Effector memory CD8-positive, alpha-beta T cell (primary cell): ENCODE measurements around the gene DAZAP1.

ENCODE experiments used
- ATAC-seq: fragments of 150-1000 bp; cut with Tn5 transposase; replicated peaks from 2 replicates; pipeline ENCODE4 v1.10.0; 2021; ENCODE audit warnings: mild to moderate bottlenecking, moderate library complexity
- DNase-seq, 3 experiments: peaks; one replicate each; pipeline ENCODE4 v3.0.0; 2021
- H3K27ac Mint-ChIP-seq, 2 donors: one replicate each; pipeline ENCODE4 v1.8.0; 2022; ENCODE audit warnings: mild to moderate bottlenecking in 2 of 2, mixed read lengths in 2 of 2, moderate library complexity in 2 of 2
- H3K27me3 Mint-ChIP-seq, 2 donors: one replicate each; pipeline ENCODE4 v1.8.0; 2022; ENCODE audit warnings: mixed read lengths in 2 of 2
- H3K36me3 Mint-ChIP-seq: one replicate; pipeline ENCODE4 v1.8.0; 2022; ENCODE audit warnings: mild to moderate bottlenecking, moderate library complexity, mixed read lengths; ENCODE audit not compliant: insufficient read depth
- H3K4me1 Mint-ChIP-seq, 2 donors: one replicate each; pipeline ENCODE4 v1.8.0; 2022; ENCODE audit warnings: low read depth in 2 of 2, mixed read lengths in 2 of 2
- H3K4me3 Mint-ChIP-seq, 2 donors: one replicate each; pipeline ENCODE4 v1.8.0; 2022; ENCODE audit warnings: mild to moderate bottlenecking in 2 of 2, mixed read lengths in 2 of 2, moderate library complexity in 2 of 2
- H3K9me3 Mint-ChIP-seq, 2 donors: one replicate each; pipeline ENCODE4 v1.8.0; 2022; ENCODE audit warnings: mixed read lengths in 2 of 2

Gene DAZAP1

GRCh38 chr19:1478934-1479707 lies 71.7 kb downstream of the DAZAP1 start, which contains the start of gene C19orf25:
Gene C19orf25, minus strand, starts transcription at chr19:1479215. Its CDS starts 312 bp downstream, at chr19:1478903.
- Mint-ChIP-seq H3K36me3 (peaks cover 23% of the 10 kb centered on the region), H3K27me3 (no peaks in the 10 kb centered on the region)

GRCh38 chr19:1481224-1481892 lies 74.0 kb downstream of the DAZAP1 start:
- Mint-ChIP-seq H3K4me3 (no peak overlapping the region), H3K27ac (no peak overlapping the region), H3K4me1 (peaks cover 10 to 11% of the 10 kb centered on the region in 2 donors), H3K9me3 (no peaks in the 10 kb centered on the region), H3K27me3 (no peaks in the 10 kb centered on the region), H3K36me3 (peaks cover 16% of the 10 kb centered on the region)
- ATAC-seq, result no peak
- DNase-seq, result no peak

More at GRCh38 chr19:1478934-1479707, 71.7 kb downstream of the DAZAP1 start, which contains the start of gene C19orf25:
- Mint-ChIP-seq H3K4me1 (peaks cover 11 to 15% of the 10 kb centered on the region in 2 donors), H3K4me3 (peak within 1 kb of the TSS; percentile 88 to 93), H3K9me3 (no peaks in the 10 kb centered on the region), H3K27ac (peak within 1 kb of the TSS; percentile 95 to 98)
- ATAC-seq (peak; percentile 98), DNase-seq (peak; percentile 85 to 88 (median 88))

GRCh38 chr19:1481893-1482360 lies 74.5 kb downstream of the DAZAP1 start:
- DNase-seq, result no peak
- Mint-ChIP-seq H3K36me3 (peaks cover 13% of the 10 kb centered on the region), H3K4me1 (peaks cover 10 to 11% of the 10 kb centered on the region in 2 donors), H3K9me3 (no peaks in the 10 kb centered on the region), H3K4me3 (no peak overlapping the region), H3K27me3 (no peaks in the 10 kb centered on the region), H3K27ac (no peak overlapping the region)
- ATAC-seq, result no peak

DNA sequence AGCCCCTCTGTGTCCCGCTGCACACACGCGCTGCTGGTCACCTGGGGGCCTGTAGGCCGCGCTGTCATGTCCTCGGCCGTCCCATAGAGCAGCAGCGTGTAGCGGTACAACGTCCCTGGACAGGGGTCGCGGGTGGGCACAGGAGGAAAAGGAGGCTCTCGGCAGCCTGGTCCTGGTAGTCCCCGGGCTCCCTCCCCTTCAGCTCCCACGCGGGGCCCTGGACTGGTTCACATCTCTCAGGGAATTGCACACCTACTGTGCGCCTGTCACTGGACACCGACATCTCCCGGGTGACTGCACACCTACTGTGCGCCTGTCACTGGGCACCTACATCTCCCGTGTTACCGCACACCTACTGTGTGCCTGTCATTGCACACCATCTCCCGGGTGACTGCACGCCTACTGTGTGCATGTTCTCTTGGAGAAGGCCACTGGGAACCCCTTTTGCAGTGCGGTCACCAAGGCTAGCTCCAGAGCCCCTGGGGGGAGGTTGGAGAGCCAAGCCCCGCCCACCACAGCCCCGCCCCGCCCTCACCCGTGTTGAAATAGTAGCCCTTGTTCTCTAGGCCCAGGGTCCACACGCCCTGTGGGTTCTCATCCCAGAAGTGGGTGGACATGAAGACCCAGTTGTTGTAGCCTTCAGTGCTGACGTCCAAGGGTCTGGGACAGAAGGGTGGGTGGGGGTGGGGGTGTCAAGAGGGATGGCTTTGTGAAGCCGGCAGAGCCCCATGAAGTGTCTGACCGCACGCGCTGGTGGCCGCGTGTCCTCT lies 75.2 kb downstream of the DAZAP1 start:
- H3K4me3 Mint-ChIP-seq, result no peak overlapping the region
- H3K4me1 Mint-ChIP-seq, result peaks cover 10 to 11% of the 10 kb centered on the region in 2 donors
- H3K27ac Mint-ChIP-seq, result no peak overlapping the region
- DNase-seq (no peak), ATAC-seq (no peak)
- no peaks in the 10 kb centered on the region for H3K27me3 Mint-ChIP-seq
- H3K9me3 Mint-ChIP-seq, result no peaks in the 10 kb centered on the region
- H3K36me3 Mint-ChIP-seq, result peaks cover 11% of the 10 kb centered on the region

DNA sequence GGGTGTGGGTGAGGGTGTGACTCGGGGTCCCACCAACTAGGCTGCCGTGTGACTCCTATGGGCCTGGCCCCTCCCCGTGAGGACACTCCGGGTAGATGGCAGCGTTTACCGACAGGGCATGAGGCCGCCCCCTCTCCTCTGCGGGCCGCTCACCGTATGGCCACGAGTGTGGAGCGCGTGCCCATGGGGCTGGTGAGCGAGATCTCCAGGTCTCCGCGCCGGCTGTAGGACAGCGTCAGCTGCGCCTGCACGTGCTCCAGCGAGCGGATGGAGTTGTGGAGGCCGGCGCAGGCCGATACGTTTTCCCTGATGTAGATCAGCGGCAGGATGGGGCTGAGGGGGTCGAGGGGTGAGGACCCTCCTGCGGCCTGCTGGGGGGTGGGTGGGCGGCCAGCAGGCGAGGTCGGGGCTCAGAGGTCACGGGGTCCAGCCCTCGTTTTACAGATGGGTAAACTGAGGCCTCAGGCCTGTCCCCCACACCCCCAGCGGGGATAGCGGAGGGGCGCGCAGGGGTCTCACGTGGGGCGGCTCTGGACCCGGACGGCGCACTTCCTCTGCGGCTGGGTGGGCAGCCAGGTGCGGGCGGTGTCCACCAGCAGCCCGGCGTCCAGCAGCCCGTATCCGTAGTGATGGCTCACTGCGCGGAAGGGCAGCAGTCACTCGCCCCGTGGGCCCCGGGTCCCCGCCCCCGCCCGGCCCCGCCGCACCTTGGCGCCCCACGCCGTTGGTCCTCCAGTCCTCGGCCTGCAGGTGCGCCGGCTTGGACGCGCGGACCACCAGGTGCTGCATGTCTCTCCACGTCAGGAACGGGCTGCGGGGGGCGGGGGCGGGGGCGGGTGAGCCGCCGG lies 76.0 kb downstream of the DAZAP1 start:
- DNase-seq (no peak), ATAC-seq (no peak)
- no peaks in the 10 kb centered on the region for H3K9me3 Mint-ChIP-seq
- H3K36me3 Mint-ChIP-seq, result peaks cover 11% of the 10 kb centered on the region
- H3K27me3 Mint-ChIP-seq, result no peaks in the 10 kb centered on the region
- H3K27ac Mint-ChIP-seq, result no peak overlapping the region
- H3K4me1 Mint-ChIP-seq, result peaks cover 5 to 11% of the 10 kb centered on the region in 2 donors
- no peak overlapping the region for H3K4me3 Mint-ChIP-seq

- Mint-ChIP-seq H3K9me3 (no peaks in the 10 kb centered on the region), H3K27ac (no peak overlapping the region), H3K27me3 (no peaks in the 10 kb centered on the region), H3K4me1 (peaks cover 3 to 9% of the 10 kb centered on the region in 2 donors), H3K36me3 (peaks cover 9% of the 10 kb centered on the region), H3K4me3 (no peak overlapping the region)
- DNase-seq (no peak), ATAC-seq (no peak)
Observed at GRCh38 chr19:1483979-1484428, 76.6 kb downstream of the DAZAP1 start.
